ENCODE measurements around the gene AUNIP. TPM values are rescaled to one million over a fixed set of nuclear protein-coding genes. Genes with fewer than 3 reads are reported as not detected.

AUNIP gene
- total and polyA plus RNA-seq, 2 of the 8 experiments (the other 6 are each of a cell fraction or from before 2014, with no cell fraction given) = 18.6 to 23.2 TPM

DNA sequence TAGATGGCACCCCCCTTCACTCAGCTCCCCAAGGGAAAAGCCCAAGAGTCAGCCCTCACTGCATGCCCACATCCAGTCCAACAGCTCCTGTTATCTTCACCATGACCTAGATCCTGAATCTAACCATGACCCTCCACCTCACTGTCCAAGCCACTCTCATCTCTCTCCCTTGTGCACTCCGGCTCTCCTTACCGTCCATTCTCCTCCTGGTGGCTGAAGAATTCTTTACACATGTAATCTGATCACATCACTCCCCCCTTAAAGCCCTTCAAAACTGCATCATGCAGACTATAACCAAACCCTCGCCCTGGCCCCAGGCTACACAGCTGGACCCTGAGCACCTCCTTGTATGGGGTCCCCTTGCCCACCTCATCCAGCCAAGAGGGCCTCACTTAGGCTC lies 30.2 kb upstream of the AUNIP start:
- Histone ChIP-seq H4K8ac (ENCODE audit: extremely low read depth, insufficient read depth, low read length) (no peak overlapping the region), H2BK12ac (ENCODE audit: low read depth, low read length) (0 out of 2 replicates have a peak overlapping the region, but pooled peaks have one; percentile 35), H4K91ac (replicated peaks; ENCODE audit: insufficient read length, low read length) (no peak overlapping the region), H3K79me2 (ENCODE audit: control insufficient read depth in 1 of 2, insufficient read depth in 2 of 2, low read length in 2 of 2) (no peaks in the 10 kb centered on the region), H4K5ac (ENCODE audit: insufficient read length, low read depth, low read length) (no peak overlapping the region), H4K20me1 (replicated peaks in 1 of 2; ENCODE audit: control insufficient read depth in 1 of 2, insufficient read depth in 2 of 2, low read length in 2 of 2) (no peaks in the 10 kb centered on the region), H3K36me3 (ENCODE audit: control insufficient read depth in 2 of 4, insufficient read depth in 4 of 4, low read length in 3 of 4) (no peaks in the 10 kb centered on the region), H3K27ac (ENCODE audit: low read depth, low read length) (no peak overlapping the region), H3K23ac (ENCODE audit: insufficient read length) (no peak overlapping the region), H3K14ac (ENCODE audit: insufficient read length) (no peak overlapping the region), H3K27me3 (replicated peaks in 1 of 4; ENCODE audit: control insufficient read depth in 3 of 4, extremely low read depth in 1 of 4, insufficient read depth in 3 of 4, low read length in 3 of 4) (no peaks in the 10 kb centered on the region), H3K23me2 (ENCODE audit: low read depth, low read length) (no peaks in the 10 kb centered on the region), H2AFZ (ENCODE audit: low read length) (no peak overlapping the region), H3K79me1 (ENCODE audit: low read depth, low read length) (no peaks in the 10 kb centered on the region), H2BK5ac (ENCODE audit: low read depth, low read length) (0 out of 2 replicates have a peak overlapping the region, but pooled peaks have one; percentile 16), H3K18ac (ENCODE audit: extremely low read depth, low read length) (no peak overlapping the region), H3K9me3 (ENCODE audit: insufficient read depth in 2 of 2, low read depth in 1 of 2, low read length in 1 of 2) (no peaks in the 10 kb centered on the region), H3K4me1 (replicated peaks in 1 of 4; ENCODE audit: control insufficient read depth in 3 of 4, insufficient read depth in 4 of 4, low read length in 3 of 4) (peaks cover 0 to 18% (median 10%) of the 10 kb centered on the region in 4 experiments; a peak in 6 of 7 replicates), H3K4me2 (ENCODE audit: insufficient read depth in 1 of 2, low read depth in 2 of 2, low read length in 2 of 2) (no peak overlapping the region), H3K56ac (replicated peaks; ENCODE audit: insufficient read length, low read depth, low read length) (no peak overlapping the region), H2BK15ac (ENCODE audit: low read length) (peak overlapping the region; percentile 72), H3K4me3 (ENCODE audit: extremely low read depth in 1 of 4, insufficient read depth in 2 of 4, low read depth in 3 of 4, low read length in 4 of 4) (no peak overlapping the region; a peak in 1 of 8 replicates), H3K4ac (replicated peaks; ENCODE audit: insufficient read length, low read depth, low read length) (no peak overlapping the region), H2BK120ac (replicated peaks; ENCODE audit: low read depth, low read length) (no peak overlapping the region), H2AK5ac (ENCODE audit: low read depth, low read length) (peak overlapping the region; percentile 49; the same call in 1 of the 2 replicates), H3K9ac (replicated peaks in 1 of 4; ENCODE audit: extremely low read depth in 1 of 4, low read depth in 3 of 4, low read length in 3 of 4) (no peak overlapping the region), H2BK20ac (ENCODE audit: low read length) (no peak overlapping the region)
- CTCF ChIA-PET (ENCODE audit: partially characterized antibody) = interaction anchor here (0.6 to 1.6 kb wide), 11 partner anchors 8 to 121 kb away, joined by 3 to 6 read pairs (median 4); partner anchors contain the start of gene PAQR7
- no peak for TF ChIP-seq NRF1 (IDR thresholded peaks at IDR 0.05; ENCODE audit: low read depth, low read length)
- no peak for TF ChIP-seq JUND (IDR thresholded peaks at IDR 0.05; ENCODE audit: low read length)
- no peak for TF ChIP-seq SIRT6 (IDR thresholded peaks at IDR 0.05; ENCODE audit: low read length)
- no peak for TF ChIP-seq KDM4A (IDR thresholded peaks at IDR 0.05; ENCODE audit: low read depth, low read length, severe bottlenecking)
- TF ChIP-seq GTF2F1 (IDR thresholded peaks at IDR 0.05; ENCODE audit: borderline replicate concordance, low read depth, low read length) = no peak
- TF ChIP-seq, protein P1, sequence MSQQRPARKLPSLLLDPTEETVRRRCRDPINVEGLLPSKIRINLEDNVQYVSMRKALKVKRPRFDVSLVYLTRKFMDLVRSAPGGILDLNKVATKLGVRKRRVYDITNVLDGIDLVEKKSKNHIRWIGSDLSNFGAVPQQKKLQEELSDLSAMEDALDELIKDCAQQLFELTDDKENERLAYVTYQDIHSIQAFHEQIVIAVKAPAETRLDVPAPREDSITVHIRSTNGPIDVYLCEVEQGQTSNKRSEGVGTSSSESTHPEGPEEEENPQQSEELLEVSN (IDR thresholded peaks at IDR 0.05) = no peak
- TF ChIP-seq EZH2 (IDR thresholded peaks at IDR 0.05; ENCODE audit: low read depth, low read length, severe bottlenecking) = no peak
- no peak for TF ChIP-seq MAFK (IDR thresholded peaks at IDR 0.05; ENCODE audit: low read depth, low read length)
- WGBS, 2 experiments (ENCODE audit: extremely low coverage in 1 of 2, insufficient coverage in 1 of 2, insufficient read length in 1 of 2, insufficient replicate concordance in 2 of 2, low coverage in 1 of 2, low lambda C conversion rate in 2 of 2, missing lambda C conversion rate in 1 of 2) = 81% methylated on average over 3 of the region's 3 CpGs; no CpG with 5 or more reads in 1 of the 2 experiments
- FAIRE-seq (no peak), DNase-seq (ENCODE audit: low read depth in 1 of 2, low spot score in 2 of 2) (no peak)
- POLR2A ChIA-PET (ENCODE audit: partially characterized antibody) = interaction anchor here (0.6 to 5.3 kb wide), 4 partner anchors 8 to 324 kb away, joined by 3 to 28 read pairs (median 4); partner anchors contain the start of gene PAQR7

Measured in H1 (cell line).